H1 (cell line): ENCODE results near the gene RAB21. TPM values are rescaled to one million over a fixed set of nuclear protein-coding genes. Genes with fewer than 3 reads are reported as not detected.

Experiments used
- CTCF ChIA-PET: fragments of 300-600 bp; sonication (Branson Sonifier 250); formaldehyde crosslinking; loops from one replicate; lab custom pipeline; 2021; ENCODE audit not compliant: partially characterized antibody; lab: Charles Lee
- POLR2A ChIA-PET: fragments of 300-600 bp; sonication (Branson Sonifier 250); formaldehyde crosslinking; loops from one replicate; lab custom pipeline; 2021; ENCODE audit warnings: inconsistent platforms; ENCODE audit not compliant: partially characterized antibody; lab: Charles Lee
- DNase-seq, 2 experiments: peaks; one replicate each; pipeline versions ENCODE4 v3.0.0 to v3.0.0-alpha.2; 2010 to 2022; ENCODE audit warnings: low spot score in 2 of 2, low read depth in 1 of 2, mixed read lengths in 1 of 2
- FAIRE-seq: peaks from 2 replicates; lab custom pipeline; 2011; peaks lifted over from hg19 to GRCh38; lab: Jason Lieb, UNC
- H2AFZ ChIP-seq: 2 replicates; pipeline ENCODE4 v1.8.1; 2012; ENCODE audit warnings: low read length, inconsistent platforms
- H2AK5ac ChIP-seq: 2 replicates; pipeline ENCODE4 v1.6.1; 2013; ENCODE audit warnings: low read depth, low read length
- H2BK120ac ChIP-seq: replicated peaks from 2 replicates; pipeline ENCODE3; 2013; ENCODE audit warnings: low read depth, low read length, inconsistent platforms
- H2BK12ac ChIP-seq: 2 replicates; pipeline ENCODE4 v1.6.1; 2013; ENCODE audit warnings: low read depth, low read length
- H2BK15ac ChIP-seq: 2 replicates; pipeline ENCODE4 v1.6.1; 2013; ENCODE audit warnings: low read length
- H2BK20ac ChIP-seq: 2 replicates; pipeline ENCODE4 v1.6.1; 2013; ENCODE audit warnings: low read length
- H2BK5ac ChIP-seq: 2 replicates; pipeline ENCODE4 v1.6.1; 2013; ENCODE audit warnings: low read depth, low read length
- H3K14ac ChIP-seq: 2 replicates; pipeline ENCODE4 v1.6.1; 2013; ENCODE audit warnings: inconsistent platforms; ENCODE audit not compliant: insufficient read length
- H3K18ac ChIP-seq: 2 replicates; pipeline ENCODE4 v1.6.1; 2013; ENCODE audit warnings: low read length; ENCODE audit errors: extremely low read depth
- H3K23ac ChIP-seq: 2 replicates; pipeline ENCODE4 v1.6.1; 2013; ENCODE audit warnings: inconsistent platforms; ENCODE audit not compliant: insufficient read length
- H3K23me2 ChIP-seq: 2 replicates; pipeline ENCODE4 v1.6.1; 2013; ENCODE audit warnings: low read depth, low read length
- H3K27ac ChIP-seq: 2 replicates; pipeline ENCODE4 v1.6.1; 2011; ENCODE audit warnings: low read depth, low read length, inconsistent platforms
- H3K27me3 ChIP-seq, 4 experiments: replicated peaks in 1 of 4; 1 replicate in 1 of 4; 2 replicates in 3 of 4; pipeline versions ENCODE4 v1.6.1 to v1.8.1; 2011 to 2013; ENCODE audit warnings: low read length in 3 of 4, mild to moderate bottlenecking in 3 of 4, inconsistent platforms in 2 of 4, mixed read lengths in 2 of 4, moderate library complexity in 1 of 4; ENCODE audit not compliant: control insufficient read depth in 3 of 4, insufficient read depth in 3 of 4; ENCODE audit errors: extremely low read depth in 1 of 4
- H3K36me3 ChIP-seq, 4 experiments: 2 replicates each; pipeline versions ENCODE4 v1.6.1 to v1.8.1; 2011 to 2013; ENCODE audit warnings: mild to moderate bottlenecking in 4 of 4, low read length in 3 of 4, moderate library complexity in 2 of 4, control low read depth in 1 of 4, inconsistent platforms in 1 of 4; ENCODE audit not compliant: insufficient read depth in 4 of 4, control insufficient read depth in 2 of 4
- H3K4ac ChIP-seq: replicated peaks from 2 replicates; pipeline ENCODE3; 2013; ENCODE audit warnings: low read length, low read depth, mixed read lengths, inconsistent platforms; ENCODE audit not compliant: insufficient read length
- H3K4me1 ChIP-seq, 4 experiments: replicated peaks in 1 of 4; 1 replicate in 1 of 4; 2 replicates in 3 of 4; pipeline versions ENCODE4 v1.6.1 to v1.8.1; 2011 to 2013; ENCODE audit warnings: low read length in 3 of 4, inconsistent platforms in 2 of 4, mixed read lengths in 1 of 4; ENCODE audit not compliant: insufficient read depth in 4 of 4, control insufficient read depth in 3 of 4
- H3K4me2 ChIP-seq, 2 experiments: 2 replicates each; pipeline versions ENCODE4 v1.6.1 to v1.8.1; 2011 to 2013; ENCODE audit warnings: low read depth in 2 of 2, low read length in 2 of 2, control low read depth in 1 of 2, inconsistent platforms in 1 of 2, mild to moderate bottlenecking in 1 of 2; ENCODE audit not compliant: insufficient read depth in 1 of 2
- H3K4me3 ChIP-seq, 4 experiments: fragments of 200-600, 300-600 bp in 1 of 4; sonication (generic), shearing (Covaris generic), sonication (Bioruptor Twin) in 1 of 4; 2 replicates each; pipeline versions ENCODE4 v1.5.1 to v1.8.1; 2011 to 2016; ENCODE audit warnings: low read length in 4 of 4, low read depth in 3 of 4, control low read depth in 2 of 4, inconsistent platforms in 2 of 4, mild to moderate bottlenecking in 2 of 4, mixed read lengths in 1 of 4, moderate library complexity in 1 of 4; ENCODE audit not compliant: insufficient read depth in 2 of 4; ENCODE audit errors: extremely low read depth in 1 of 4
- H3K56ac ChIP-seq: replicated peaks from 2 replicates; pipeline ENCODE3; 2013; ENCODE audit warnings: low read depth, mild to moderate bottlenecking, mixed read lengths, low read length, inconsistent platforms; ENCODE audit not compliant: insufficient read length
- H3K79me1 ChIP-seq: 2 replicates; pipeline ENCODE4 v1.6.1; 2013; ENCODE audit warnings: low read depth, low read length, control low read depth
- H3K79me2 ChIP-seq, 2 experiments: 2 replicates each; pipeline versions ENCODE4 v1.6.1 to v1.8.1; 2012 to 2013; ENCODE audit warnings: low read length in 2 of 2, mild to moderate bottlenecking in 2 of 2, inconsistent platforms in 1 of 2; ENCODE audit not compliant: insufficient read depth in 2 of 2, control insufficient read depth in 1 of 2
- H3K9ac ChIP-seq, 4 experiments: replicated peaks in 1 of 4; 1 replicate in 1 of 4; 2 replicates in 3 of 4; pipeline versions ENCODE4 v1.6.1 to v1.8.1; 2011 to 2013; ENCODE audit warnings: low read depth in 3 of 4, low read length in 3 of 4, control low read depth in 2 of 4, mild to moderate bottlenecking in 2 of 4, moderate library complexity in 2 of 4, inconsistent platforms in 1 of 4; ENCODE audit errors: extremely low read depth in 1 of 4
- H3K9me3 ChIP-seq, 2 experiments: 2 replicates each; pipeline versions ENCODE4 v1.6.1 to v1.8.1; 2012 to 2013; ENCODE audit warnings: mild to moderate bottlenecking in 2 of 2, moderate library complexity in 2 of 2, control low read depth in 1 of 2, inconsistent platforms in 1 of 2, low read depth in 1 of 2, low read length in 1 of 2, mixed read lengths in 1 of 2; ENCODE audit not compliant: insufficient read depth in 2 of 2
- H4K20me1 ChIP-seq, 2 experiments: replicated peaks in 1 of 2; 2 replicates each; pipeline versions ENCODE3 to v1.8.1; 2011 to 2013; ENCODE audit warnings: inconsistent platforms in 2 of 2, low read length in 2 of 2, mild to moderate bottlenecking in 1 of 2; ENCODE audit not compliant: insufficient read depth in 2 of 2, control insufficient read depth in 1 of 2
- H4K5ac ChIP-seq: 2 replicates; pipeline ENCODE4 v1.6.1; 2013; ENCODE audit warnings: low read length, low read depth, mixed read lengths, inconsistent platforms; ENCODE audit not compliant: insufficient read length
- H4K8ac ChIP-seq: 2 replicates; pipeline ENCODE4 v1.8.0; 2013; ENCODE audit warnings: mild to moderate bottlenecking, moderate library complexity, low read length, inconsistent platforms; ENCODE audit not compliant: insufficient read depth; ENCODE audit errors: extremely low read depth
- H4K91ac ChIP-seq: replicated peaks from 2 replicates; pipeline ENCODE3; 2013; ENCODE audit warnings: low read length, mixed read lengths, inconsistent platforms; ENCODE audit not compliant: insufficient read length
- ASH2L ChIP-seq: fragments of 200-600, 300-600 bp; sonication (generic); IDR thresholded peaks from one replicate; pipeline ENCODE4 v1.7.1; 2017; ENCODE audit warnings: low read length
- BACH1 ChIP-seq: IDR thresholded peaks from 2 replicates; pipeline ENCODE4 v1.6.1; 2012; ENCODE audit warnings: low read length, improper control_type of control experiment
- CBX8 ChIP-seq: fragments of 300-800, 300-1000 bp; sonication (generic); IDR thresholded peaks from 2 replicates; pipeline ENCODE4 v1.7.1; 2016; ENCODE audit warnings: low read depth, low read length, borderline replicate concordance
- E2F6 ChIP-seq: IDR thresholded peaks from 2 replicates; pipeline ENCODE4 v1.6.1; 2012; ENCODE audit warnings: inconsistent platforms
- FOSL1 ChIP-seq: IDR thresholded peaks from 2 replicates; pipeline ENCODE4 v1.6.1; 2011; ENCODE audit warnings: mild to moderate bottlenecking, low read depth, low read length, moderate library complexity; ENCODE audit not compliant: insufficient read depth
- GABPA ChIP-seq: IDR thresholded peaks from 2 replicates; pipeline ENCODE4 v1.6.1; 2011; ENCODE audit warnings: mild to moderate bottlenecking, low read length, moderate library complexity, borderline replicate concordance; ENCODE audit not compliant: insufficient read depth
- JUN ChIP-seq: IDR thresholded peaks from 2 replicates; pipeline ENCODE4 v1.6.1; 2011; ENCODE audit warnings: low read depth, mild to moderate bottlenecking, improper control_type of control experiment, low read length
- MAFK ChIP-seq: IDR thresholded peaks from 2 replicates; pipeline ENCODE4 v1.6.1; 2012; ENCODE audit warnings: low read depth, mild to moderate bottlenecking, improper control_type of control experiment, low read length
- NANOG ChIP-seq: IDR thresholded peaks from 2 replicates; pipeline ENCODE4 v1.6.1; 2011; ENCODE audit warnings: low read length, low read depth, mild to moderate bottlenecking, inconsistent platforms; ENCODE audit not compliant: insufficient read depth, poor library complexity, severe bottlenecking
- RBBP5 ChIP-seq: IDR thresholded peaks from 2 replicates; pipeline ENCODE4 v1.7.1; 2012; ENCODE audit warnings: low read depth, mild to moderate bottlenecking, inconsistent platforms, low read length, moderate library complexity, borderline replicate concordance
- RNF2 ChIP-seq: fragments of 200-900, 300-1000 bp; sonication (generic); IDR thresholded peaks from 2 replicates; pipeline ENCODE4 v1.7.1; 2016; ENCODE audit warnings: borderline replicate concordance, low read depth, mild to moderate bottlenecking, antibody characterized with exemption, low read length; ENCODE audit not compliant: poor library complexity, severe bottlenecking; ENCODE audit errors: missing control alignments
- RXRA ChIP-seq: IDR thresholded peaks from 2 replicates; pipeline ENCODE4 v1.6.1; 2011; ENCODE audit warnings: low read depth, mild to moderate bottlenecking, low read length, moderate library complexity; ENCODE audit not compliant: insufficient read depth
- SP2 ChIP-seq: IDR thresholded peaks from 2 replicates; pipeline ENCODE4 v1.6.1; 2012; ENCODE audit warnings: mild to moderate bottlenecking, low read length, inconsistent platforms
- SP4 ChIP-seq: IDR thresholded peaks from 2 replicates; pipeline ENCODE4 v1.6.1; 2012; ENCODE audit warnings: low read length, inconsistent platforms
- SUZ12 ChIP-seq: fragments of 200-600 bp; sonication (generic); IDR thresholded peaks from 2 replicates; pipeline ENCODE4 v1.6.1; 2012; ENCODE audit warnings: mild to moderate bottlenecking, inconsistent platforms, low read length, moderate library complexity, mixed read lengths
- polyA plus RNA-seq, 7 experiments: library from polyadenylated mRNA; depleted of rRNA in 3 of 7; stranded (reverse) in 5 of 7; unstranded in 2 of 7; fragments of >200 nt in 5 of 7; fragments of 200-250 nt in 2 of 7; gene quantifications; 1 replicate in 5 of 7; 2 replicates in 1 of 7; 4 replicates in 1 of 7; pipeline versions ENCODE4 v1.2.1 to v1.2.3, GENCODE V29; 2011 to 2013; ENCODE audit warnings: missing spikeins in 2 of 7, mixed read lengths in 2 of 7
- total RNA-seq: library from RNA; stranded (reverse); fragmentation: NEBNext Ultra II Directional; extraction: Animal tissue kit (Norgen Biotek cat#: 25700); gene quantifications from 2 replicates; pipeline ENCODE4 v1.2.1, GENCODE V29; 2021

RAB21 gene
- total and polyA plus RNA-seq, 2 of the 8 experiments (the other 6 are each of a cell fraction or from before 2014, with no cell fraction given), result 1.2 to 47.2 TPM

GRCh38 chr12:71799106-71799505 lies 44.4 kb downstream of the RAB21 start:
- Histone ChIP-seq H3K23ac (no peak overlapping the region), H2BK15ac (no peak overlapping the region), H2BK20ac (no peak overlapping the region), H3K14ac (no peak overlapping the region), H4K20me1 (no peaks in the 10 kb centered on the region), H3K18ac (no peak overlapping the region), H2BK12ac (no peak overlapping the region), H3K79me1 (no peaks in the 10 kb centered on the region), H2AFZ (no peak overlapping the region), H4K91ac (no peak overlapping the region), H4K8ac (no peak overlapping the region), H3K27ac (no peak overlapping the region), H3K36me3 (no peaks in the 10 kb centered on the region), H3K4me3 (no peak overlapping the region), H2BK120ac (no peak overlapping the region), H3K4me1 (peaks cover 0 to under 1% (median 0%) of the 10 kb centered on the region in 4 experiments; a peak in 2 of 7 replicates), H3K9me3 (no peaks in the 10 kb centered on the region), H3K4me2 (no peak overlapping the region), H2AK5ac (no peak overlapping the region), H4K5ac (no peak overlapping the region), H3K4ac (no peak overlapping the region), H2BK5ac (no peak overlapping the region), H3K56ac (no peak overlapping the region), H3K23me2 (no peaks in the 10 kb centered on the region; the same call in 1 of the 2 replicates), H3K27me3 (no peaks in the 10 kb centered on the region), H3K9ac (no peak overlapping the region), H3K79me2 (no peaks in the 10 kb centered on the region)
- CTCF ChIA-PET, result no interaction called here
- no peak for FAIRE-seq
- no peak for DNase-seq
- POLR2A ChIA-PET, result no interaction called here
- TF ChIP-seq BACH1, result no peak
- no peak for TF ChIP-seq CBX8
- no peak for TF ChIP-seq RXRA
- TF ChIP-seq JUN, result no peak
- TF ChIP-seq SP4, result no peak
- no peak for TF ChIP-seq MAFK
- TF ChIP-seq ASH2L, result no peak
- TF ChIP-seq FOSL1, result no peak
- no peak for TF ChIP-seq E2F6
- TF ChIP-seq NANOG, result no peak
- TF ChIP-seq GABPA, result no peak
- TF ChIP-seq RNF2, result no peak
- TF ChIP-seq SP2, result no peak
- no peak for TF ChIP-seq SUZ12
- no peak for TF ChIP-seq RBBP5
